IPS DF 4.7 (cell line): ENCODE data around the gene PPM1F.
"Not testable (repeated sequence)": the region's sequence is repeated elsewhere in the genome, so short reads cannot be mapped to it uniquely, and the experiment has no call there.

Experiments used
- DNase-seq: peaks from one replicate; pipeline ENCODE4 v3.0.0-alpha.2; 2013; ENCODE audit warnings: low spot score; ENCODE audit errors: extremely low read depth

The PPM1F gene

GRCh38 chr22:21898354-21898896 lies 54.2 kb downstream of the PPM1F start:
- no peak for DNase-seq

GRCh38 chr22:21896951-21897513 lies 55.6 kb downstream of the PPM1F start:
- DNase-seq, result no peak

- DNase-seq, result not testable (repeated sequence)
Observed at GRCh38 chr22:21896275-21896674, 56.4 kb downstream of the PPM1F start.

- DNase-seq, result no peak
Observed at GRCh38 chr22:21894799-21895198, 57.8 kb downstream of the PPM1F start.

- no peak for DNase-seq
Observed at GRCh38 chr22:21889251-21889990, 63.2 kb downstream of the PPM1F start.

- DNase-seq, result no peak
Observed at GRCh38 chr22:21887841-21888240, 64.8 kb downstream of the PPM1F start.

GRCh38 chr22:21883930-21884329 lies 68.7 kb downstream of the PPM1F start:
- not testable (repeated sequence) for DNase-seq

- not testable (repeated sequence) for DNase-seq
Observed at GRCh38 chr22:21882754-21883333, 69.8 kb downstream of the PPM1F start.

- DNase-seq, result no peak
Observed at GRCh38 chr22:21881841-21882753, 70.6 kb downstream of the PPM1F start.

GRCh38 chr22:21876486-21877176 lies 76.0 kb downstream of the PPM1F start:
- no peak for DNase-seq

- not testable (repeated sequence) for DNase-seq
Observed at GRCh38 chr22:21874953-21875352, 77.7 kb downstream of the PPM1F start.

GRCh38 chr22:21873619-21874018 lies 79.0 kb downstream of the PPM1F start:
- no peak for DNase-seq

GRCh38 chr22:21872741-21873140 lies 79.9 kb downstream of the PPM1F start:
- DNase-seq, result not testable (repeated sequence)
